GM21381 (cell line): ENCODE results near the gene NDNF.

Source experiments
- ATAC-seq: cut with Tn5 transposase; IDR thresholded peaks from one replicate; pipeline ENCODE4 v1.9.1; 2021; ENCODE audit warnings: mild to moderate bottlenecking, moderate library complexity; ENCODE audit not compliant: unreplicated experiment

The NDNF gene

DNA sequence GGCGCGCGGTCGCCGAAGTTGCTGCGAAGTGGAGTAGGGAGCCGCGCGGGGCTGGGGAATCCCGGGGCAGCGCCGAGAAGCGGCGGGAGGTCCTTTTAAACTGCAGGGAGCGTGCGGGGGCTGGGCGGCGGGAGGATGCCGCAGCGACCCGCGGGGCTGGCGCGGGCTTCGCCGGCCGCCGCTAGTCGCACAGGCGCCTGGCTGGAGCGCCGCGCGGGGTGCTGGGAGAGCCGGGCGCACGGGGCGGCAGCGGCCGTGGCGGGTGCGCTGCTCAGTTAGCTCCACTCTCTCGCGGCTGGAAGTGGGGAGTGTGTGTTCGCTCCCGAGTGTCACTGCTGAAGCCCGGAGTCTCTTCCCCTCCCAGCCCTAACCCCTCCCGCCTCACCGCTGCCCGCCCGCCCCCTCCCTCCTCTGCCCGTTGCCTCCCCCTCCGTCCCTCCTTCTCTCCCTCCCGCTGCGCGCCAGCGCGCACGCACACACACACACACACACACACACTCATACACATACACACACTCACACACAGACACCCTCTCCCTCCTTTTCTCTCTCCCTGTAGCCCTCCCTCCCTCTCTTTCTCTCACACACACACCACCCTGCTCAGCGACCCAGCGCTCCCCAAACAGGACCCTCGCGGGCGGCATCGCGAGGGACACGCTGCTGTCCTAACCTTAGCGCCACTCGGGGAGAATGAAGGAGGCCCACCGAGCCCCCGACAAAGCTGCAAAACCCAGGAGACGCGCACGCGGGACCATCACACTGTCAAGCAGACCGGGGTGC is at the start of gene NDNF:
Gene NDNF, minus strand, starts transcription at position 312 of the 780 bp plus-strand sequence. CDS start 26,698 bp downstream, outside the sequence.
- no peak for ATAC-seq

- ATAC-seq, result no peak
These were observed 47.4 kb upstream of the NDNF start for GRCh38 chr4:121119715-121120114.

GRCh38 chr4:121118344-121118743 is 46.0 kb upstream of the NDNF start:
- no peak for ATAC-seq

- no peak for ATAC-seq
These were observed 42.4 kb upstream of the NDNF start for GRCh38 chr4:121114756-121115155.

DNA sequence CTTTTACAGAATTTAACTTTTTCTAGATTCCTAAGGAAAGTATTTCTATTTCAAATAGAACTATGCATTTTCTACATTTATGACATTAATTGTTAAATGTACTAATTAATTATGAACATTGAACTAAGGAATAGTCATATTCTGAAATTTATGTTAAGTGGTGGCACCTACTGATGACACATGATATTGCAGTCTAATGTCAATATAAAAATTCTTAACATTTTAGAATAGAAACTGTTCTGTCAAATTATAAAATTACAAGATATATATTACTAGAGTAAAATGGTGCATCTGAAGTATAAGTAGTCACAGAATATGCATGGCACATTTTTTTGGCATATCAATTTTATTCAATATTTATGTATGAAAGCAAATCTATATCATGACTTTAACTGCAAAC is 40.2 kb upstream of the NDNF start:
- ATAC-seq, result no peak

GRCh38 chr4:121108557-121108956 is 36.2 kb upstream of the NDNF start:
- no peak for ATAC-seq

DNA sequence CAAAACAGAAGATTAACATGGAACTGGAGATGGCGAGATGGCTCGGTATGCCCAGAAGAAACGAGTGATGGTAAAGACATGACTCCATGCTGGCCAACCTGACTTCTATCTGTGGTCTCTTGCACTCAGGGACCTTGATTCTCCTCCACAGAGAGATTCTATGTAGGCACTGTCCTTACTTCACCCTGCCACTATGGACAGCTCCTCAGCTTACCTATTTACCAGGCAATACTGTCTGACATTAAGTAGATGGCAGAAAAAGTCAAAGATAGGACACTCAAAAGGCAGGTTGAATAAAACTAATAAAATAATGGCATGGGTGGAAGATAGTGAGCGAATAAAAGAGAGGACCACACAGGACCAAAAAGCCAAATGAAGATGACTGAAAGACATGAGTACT is 35.2 kb upstream of the NDNF start:
- ATAC-seq, result no peak

DNA sequence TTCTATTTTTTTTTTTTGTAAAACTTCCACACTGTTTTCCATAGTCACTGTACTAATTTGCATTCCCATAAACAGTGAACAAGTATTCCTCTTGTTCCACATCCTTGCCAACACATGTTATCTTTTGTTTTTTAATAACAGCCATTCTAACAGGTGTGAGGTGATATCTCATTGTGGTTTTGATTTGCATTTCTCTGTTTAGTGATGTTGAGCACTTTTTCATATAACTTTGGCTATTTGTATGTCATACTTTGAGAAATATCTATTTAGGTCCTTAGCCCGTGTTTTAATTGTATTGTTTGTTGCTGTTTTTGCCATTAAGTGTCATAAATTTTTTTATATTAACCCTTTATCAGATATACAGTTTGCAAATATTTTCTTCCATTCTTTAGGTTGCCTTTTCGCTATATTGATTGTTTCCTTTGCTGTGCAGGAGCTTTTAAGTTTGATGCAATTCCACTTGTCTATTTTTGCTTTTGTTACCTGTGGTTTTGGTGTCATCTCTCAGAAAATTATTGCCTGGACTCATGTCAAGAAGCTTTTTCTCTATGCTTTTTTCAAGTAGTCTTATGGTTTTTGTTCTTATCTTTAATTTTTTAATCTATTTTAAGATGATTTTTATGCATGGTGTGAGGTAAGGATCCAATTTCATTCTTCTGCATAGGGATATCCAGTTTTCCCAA is 27.9 kb upstream of the NDNF start:
- no peak for ATAC-seq

DNA sequence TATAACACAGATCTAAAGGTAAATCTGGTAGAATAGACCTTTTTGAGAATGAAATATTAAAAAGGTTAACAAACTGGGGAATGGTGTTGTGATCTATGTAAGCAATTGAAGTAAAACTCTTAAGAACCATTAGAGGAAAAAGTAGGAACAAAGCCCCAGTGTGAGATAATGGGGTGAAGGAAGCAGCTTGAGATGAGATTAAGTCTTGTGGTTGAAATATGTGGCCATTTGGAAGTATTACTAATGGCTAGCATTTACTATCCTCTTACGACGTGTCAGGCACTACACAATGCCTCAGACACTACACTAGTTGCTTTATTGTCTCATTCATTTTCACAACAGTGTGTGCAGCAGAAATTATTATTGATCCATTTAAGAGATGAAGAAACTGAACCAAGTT is 25.9 kb upstream of the NDNF start:
- no peak for ATAC-seq

GRCh38 chr4:121096629-121097028 is 24.3 kb upstream of the NDNF start:
- no peak for ATAC-seq

GRCh38 chr4:121096191-121096590 is 23.9 kb upstream of the NDNF start:
- no peak for ATAC-seq

DNA sequence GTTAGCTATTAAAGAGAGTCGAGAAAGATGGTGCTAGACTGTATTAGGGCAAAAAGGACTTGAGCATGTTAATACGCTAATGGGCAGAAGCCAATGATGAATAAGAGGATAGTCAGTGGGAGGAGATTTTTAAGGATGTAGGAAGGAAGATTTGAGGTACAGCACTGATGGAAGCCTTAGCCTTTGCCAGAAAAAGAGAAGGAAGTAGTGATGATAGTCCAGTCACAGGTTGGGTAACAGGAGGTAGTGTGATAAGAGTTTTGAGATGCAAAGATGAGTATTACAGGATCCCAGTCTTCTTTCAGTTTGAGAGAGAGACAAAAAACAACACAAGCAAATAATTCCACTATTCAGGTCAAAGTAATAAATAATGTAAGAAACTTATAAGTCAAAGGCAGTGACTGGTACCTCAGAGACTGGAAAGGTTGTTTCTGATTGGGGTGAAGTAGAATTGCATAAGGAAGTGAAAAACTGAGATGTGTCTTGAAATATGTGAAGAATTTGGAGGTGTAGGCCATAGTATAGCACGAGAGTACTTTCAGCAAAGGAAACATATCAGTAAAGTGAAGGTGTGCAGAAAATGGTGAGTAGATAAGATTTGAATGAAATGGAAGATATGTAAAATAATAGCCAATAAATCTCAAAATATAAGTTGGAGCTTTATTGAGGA is 22.1 kb upstream of the NDNF start:
- ATAC-seq, result no peak

DNA sequence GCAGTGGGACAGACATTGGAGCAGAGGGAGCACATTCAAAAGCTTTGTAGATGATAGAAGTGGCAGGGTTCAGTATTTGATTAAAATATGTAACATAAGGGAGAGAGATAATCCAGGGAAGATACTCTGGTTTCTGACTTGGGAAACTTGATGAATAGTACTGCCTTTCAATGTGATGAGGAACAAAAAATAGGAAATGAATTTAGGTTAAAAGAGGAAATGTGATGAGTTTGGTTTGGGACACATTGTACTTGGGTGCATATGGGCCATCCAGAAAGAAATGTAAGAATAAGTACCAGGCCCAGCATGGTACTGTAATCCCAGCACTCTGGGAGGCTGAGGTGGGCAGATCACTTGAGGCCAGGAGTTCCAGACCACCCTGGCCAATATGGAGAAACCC is 20.9 kb upstream of the NDNF start:
- no peak for ATAC-seq

- ATAC-seq, result no peak
These were observed 19.6 kb upstream of the NDNF start for GRCh38 chr4:121091941-121092340.

DNA sequence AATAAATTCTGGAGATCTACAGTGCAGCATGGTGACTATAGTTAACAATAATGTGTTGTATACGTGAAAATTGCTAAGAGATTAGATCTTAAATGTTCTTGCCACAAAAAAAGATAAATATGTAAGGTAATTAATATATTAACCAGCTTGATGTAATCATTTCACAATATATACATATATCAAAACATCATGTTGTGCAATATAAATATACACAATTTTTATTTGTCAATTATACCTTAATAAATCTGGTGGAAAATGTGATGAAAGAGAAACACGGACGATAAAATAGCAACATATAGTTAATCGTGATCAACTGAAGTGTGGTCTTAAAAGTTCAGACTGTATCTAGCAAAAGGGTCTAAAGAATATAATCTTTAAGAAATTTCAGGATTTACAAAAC is 16.5 kb upstream of the NDNF start:
- ATAC-seq, result no peak

DNA sequence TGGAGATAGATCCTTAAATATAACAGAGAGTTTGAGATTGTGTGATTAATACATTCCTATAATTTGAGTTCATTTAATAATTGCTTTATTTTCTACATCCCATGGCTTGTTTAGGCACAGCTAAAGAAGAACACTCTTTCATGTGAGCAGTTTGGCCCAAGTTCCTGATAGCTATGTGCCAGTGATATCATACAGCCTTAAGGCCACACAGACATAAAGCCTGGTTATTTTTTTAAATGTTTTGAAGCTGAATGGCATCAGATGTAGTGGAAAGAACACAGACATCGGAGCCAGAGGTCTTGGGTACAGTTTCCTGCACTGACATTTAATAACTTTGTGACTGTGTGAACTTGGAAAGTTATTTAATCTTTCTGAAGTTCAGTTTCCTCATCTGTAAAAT is 7.0 kb upstream of the NDNF start:
- ATAC-seq, result no peak

DNA sequence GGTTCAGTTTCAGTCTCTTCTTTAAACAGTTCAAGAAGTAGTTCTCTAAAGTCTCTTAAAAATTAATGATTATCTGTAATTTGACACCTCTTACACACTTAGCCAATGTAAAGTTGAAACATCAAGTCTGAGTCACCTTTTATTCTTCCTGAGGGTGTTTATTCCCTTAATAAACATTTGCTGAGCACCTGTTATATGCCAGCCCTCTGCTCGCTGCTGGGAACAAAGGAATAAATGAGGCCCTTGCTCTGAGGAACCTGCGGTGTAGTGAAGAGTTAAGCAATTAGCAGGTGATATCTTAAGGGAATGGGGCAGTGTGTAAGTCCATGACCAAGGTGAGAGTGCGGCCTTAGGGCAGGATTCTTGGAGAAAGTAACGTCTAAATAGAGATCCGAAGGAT is 5.2 kb upstream of the NDNF start:
- ATAC-seq, result no peak

- ATAC-seq, result no peak
These were observed 4.1 kb upstream of the NDNF start for GRCh38 chr4:121076416-121076815.

DNA sequence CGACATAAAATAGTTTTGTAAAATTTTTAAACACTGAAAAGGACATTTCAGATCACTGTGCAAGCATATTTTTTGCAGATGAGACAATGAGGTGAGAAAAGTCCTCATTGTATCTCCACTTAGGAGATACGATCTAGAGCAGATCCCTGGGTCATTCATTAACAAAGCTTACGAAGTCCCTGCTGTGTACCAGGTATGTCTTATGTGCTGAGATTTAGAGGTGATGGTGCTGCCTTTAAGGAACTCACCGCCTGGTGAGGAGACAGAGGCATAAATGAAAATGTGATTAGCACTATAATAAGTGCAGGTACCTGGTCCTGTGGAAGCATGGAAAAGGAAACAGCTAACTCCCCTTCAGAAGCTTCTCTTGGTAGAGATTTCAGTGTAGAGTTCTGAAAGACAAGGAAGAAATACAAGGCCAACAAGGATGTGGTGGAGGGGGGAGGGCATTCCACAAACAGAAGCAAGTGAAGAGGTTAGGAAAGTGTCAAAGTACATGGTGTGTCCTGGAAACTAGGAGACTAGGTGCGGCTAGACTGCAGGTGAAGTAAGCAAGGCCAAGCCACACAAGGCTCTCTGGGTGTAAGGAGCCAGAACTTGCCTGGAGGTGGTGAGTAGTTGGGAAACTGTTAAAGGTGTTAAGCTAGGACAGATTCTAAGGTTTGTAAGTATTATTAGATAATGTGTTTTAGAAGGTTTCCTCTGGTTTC is 1.5 kb upstream of the NDNF start:
- ATAC-seq, result no peak

DNA sequence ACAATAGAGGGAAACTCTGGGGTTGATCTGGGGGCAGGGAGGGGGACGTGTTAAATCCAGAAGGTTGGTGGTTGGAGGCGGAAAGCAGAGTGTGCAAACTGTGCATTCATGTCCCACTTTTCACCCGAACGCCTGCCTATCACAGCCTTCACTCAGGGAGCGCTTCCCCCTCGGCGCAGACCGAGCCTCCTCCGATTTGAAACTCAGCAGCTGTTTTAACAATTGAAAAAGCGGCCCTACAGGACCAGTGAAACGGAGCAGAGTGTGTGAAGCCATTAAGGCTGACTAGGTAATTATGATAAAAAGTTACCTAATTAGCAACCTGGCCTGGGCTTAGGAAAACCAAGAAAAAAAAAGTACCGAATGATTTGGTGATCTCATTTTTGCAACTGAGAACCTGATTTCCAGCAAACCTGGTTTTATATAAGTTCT is 685 bp upstream of the NDNF start:
- ATAC-seq, result no peak

DNA sequence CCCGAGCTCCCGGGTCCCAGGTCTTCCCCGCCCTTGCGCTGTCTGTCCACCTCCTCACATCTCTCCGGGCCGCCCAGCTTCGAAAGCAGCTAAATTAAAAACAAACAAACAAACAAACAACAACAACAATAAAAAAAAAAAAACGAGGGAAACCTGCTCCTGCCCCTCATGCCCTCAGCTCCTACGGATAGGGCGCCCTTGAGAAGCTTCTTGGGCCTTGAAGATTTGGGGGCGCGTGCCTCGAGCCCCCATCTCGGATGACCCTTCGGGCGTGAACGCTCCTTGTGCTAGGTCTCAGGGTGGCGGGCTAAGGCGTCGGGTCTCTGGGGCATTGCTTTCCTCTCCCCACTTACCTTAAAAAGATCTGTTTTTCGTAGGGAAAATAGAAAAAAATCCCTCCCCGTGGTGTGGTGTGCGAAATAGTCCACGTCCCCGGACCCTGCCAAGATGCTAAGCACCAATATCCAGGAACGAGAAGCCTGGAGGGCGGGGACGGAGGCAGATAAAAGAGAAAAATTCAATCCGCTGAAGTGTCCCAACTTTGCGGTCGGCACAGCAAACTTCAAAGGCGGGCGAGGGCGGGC is 603 bp downstream of the NDNF start:
- no peak for ATAC-seq
